Liver (tissue), 9 donors: ENCODE data around the gene HDAC9. TPM values are rescaled to one million over a fixed set of nuclear protein-coding genes. Genes with fewer than 3 reads are reported as not detected.

ENCODE experiments used
- DNase-seq: peaks from one replicate; pipeline ENCODE4 v3.0.0-alpha.2; 2017; ENCODE audit warnings: low spot score
- H3K27ac ChIP-seq, 2 donors: one replicate each; pipeline ENCODE4 v1.7.0; 2013; ENCODE audit warnings: inconsistent platforms in 2 of 2, low read length in 2 of 2, control low read depth in 1 of 2, low read depth in 1 of 2, mild to moderate bottlenecking in 1 of 2
- H3K27me3 ChIP-seq, 4 donors: one replicate each; pipeline versions ENCODE4 v1.6.1 to v1.7.0; 2013; ENCODE audit warnings: low read length in 3 of 4, inconsistent platforms in 1 of 4, mild to moderate bottlenecking in 1 of 4, moderate library complexity in 1 of 4; ENCODE audit not compliant: control insufficient read depth in 4 of 4, insufficient read depth in 4 of 4
- H3K36me3 ChIP-seq, 4 donors: one replicate each; pipeline versions ENCODE4 v1.6.1 to v1.7.0; 2013; ENCODE audit warnings: low read length in 3 of 4, mild to moderate bottlenecking in 3 of 4, low read depth in 1 of 4, moderate library complexity in 1 of 4; ENCODE audit not compliant: control insufficient read depth in 4 of 4, insufficient read depth in 3 of 4
- H3K4me1 ChIP-seq, 4 donors: one replicate each; pipeline versions ENCODE4 v1.6.1 to v1.7.0; 2013; ENCODE audit warnings: low read length in 3 of 4, mild to moderate bottlenecking in 3 of 4, moderate library complexity in 1 of 4; ENCODE audit not compliant: control insufficient read depth in 4 of 4, insufficient read depth in 4 of 4
- H3K4me3 ChIP-seq, 3 donors: one replicate each; pipeline versions ENCODE4 v1.6.1 to v1.7.0; 2013; ENCODE audit warnings: low read length in 3 of 3, control low read depth in 1 of 3, low read depth in 1 of 3, mild to moderate bottlenecking in 1 of 3
- H3K9ac ChIP-seq, 2 donors: one replicate each; pipeline ENCODE4 v1.7.0; 2013; ENCODE audit warnings: low read length in 2 of 2, mild to moderate bottlenecking in 2 of 2, moderate library complexity in 2 of 2, control low read depth in 1 of 2, low read depth in 1 of 2
- H3K9me3 ChIP-seq, 4 donors: one replicate each; pipeline versions ENCODE4 v1.6.1 to v1.7.0; 2013; ENCODE audit warnings: low read length in 3 of 4; ENCODE audit not compliant: control insufficient read depth in 4 of 4
- FOXA1 ChIP-seq: IDR thresholded peaks from 2 replicates; pipeline ENCODE4 v1.6.1; 2016; ENCODE audit warnings: antibody characterized with exemption
- GABPA ChIP-seq, 2 donors: IDR thresholded peaks in 1 of 2; conservative IDR thresholded peaks in 1 of 2; 2 replicates each; pipeline ENCODE4 v1.6.1; 2016; ENCODE audit warnings: antibody characterized with exemption in 2 of 2, mild to moderate bottlenecking in 1 of 2, moderate library complexity in 1 of 2
- HNF4A ChIP-seq, 2 donors: conservative IDR thresholded peaks; 2 replicates each; pipeline ENCODE4 v1.6.1; 2016; ENCODE audit warnings: antibody characterized with exemption in 2 of 2, mild to moderate bottlenecking in 2 of 2
- JUND ChIP-seq, 2 donors: IDR thresholded peaks; 2 replicates each; pipeline ENCODE4 v1.6.1; 2016; ENCODE audit warnings: antibody characterized with exemption in 2 of 2
- NR2F2 ChIP-seq: IDR thresholded peaks from 2 replicates; pipeline ENCODE4 v1.6.1; 2016; ENCODE audit warnings: antibody characterized with exemption
- RAD21 ChIP-seq, 2 donors: IDR thresholded peaks; 2 replicates each; pipeline ENCODE4 v1.6.1; 2016; ENCODE audit warnings: antibody characterized with exemption in 2 of 2, mild to moderate bottlenecking in 2 of 2
- REST ChIP-seq: IDR thresholded peaks from 2 replicates; pipeline ENCODE4 v1.6.1; 2016; ENCODE audit warnings: antibody characterized with exemption, mild to moderate bottlenecking
- RXRA ChIP-seq, 2 donors: IDR thresholded peaks; 2 replicates each; pipeline ENCODE4 v1.6.1; 2017 to 2018; ENCODE audit warnings: antibody characterized with exemption in 2 of 2, mild to moderate bottlenecking in 1 of 2
- TAF1 ChIP-seq: conservative IDR thresholded peaks from 2 replicates; pipeline ENCODE4 v1.6.1; 2016; ENCODE audit warnings: antibody characterized with exemption, mild to moderate bottlenecking
- WGBS: extraction: QIAGEN DNeasy Blood & Tissue Kit; methylation state at CpG from one replicate; pipeline ENCODE4 v1.1.7; 2013; 5-methylcytosine and 5-hydroxymethylcytosine counted together
- polyA plus RNA-seq, 2 donors: library from polyadenylated mRNA; stranded (reverse) in 1 of 2; unstranded in 1 of 2; fragments of 200-250 nt in 1 of 2; fragments of >200 nt in 1 of 2; fragmentation: Nextera tagmentation in 1 of 2; extraction: Ambion mirVana in 1 of 2; gene quantifications; one replicate each; pipeline versions ENCODE4 v1.2.1 to v1.2.3, GENCODE V29; 2013 to 2015
- total RNA-seq, 2 donors: library from RNA; depleted of rRNA; stranded (reverse); fragments of >200 nt; gene quantifications; one replicate each; pipeline ENCODE4 v1.2.3, GENCODE V29; 2014
- TF ChIP-seq, protein P1 (sequence below): fragments of 150-350 bp; IDR thresholded peaks from 2 replicates; pipeline ENCODE4 v1.5.1; 2017; ENCODE audit warnings: improper control_type of control experiment, low read depth, low read length; ENCODE audit not compliant: missing input control
- TF ChIP-seq, protein P2 (sequence below): IDR thresholded peaks from 2 replicates; pipeline ENCODE4 v1.6.1; 2016; ENCODE audit warnings: antibody characterized with exemption
- donor health status: healthy.
- donor health status: healthy.
- donor health status: healthy.
- donor health status: healthy.
- donor health status: healthy.

The HDAC9 gene
- total and polyA plus RNA-seq, 4 donors: 1.0 to 10.1 (median 2.3) TPM

- Histone ChIP-seq H3K4me1 (no peaks in the 10 kb centered on the region), H3K36me3 (no peaks in the 10 kb centered on the region), H3K27ac (no peak overlapping the region), H3K4me3 (no peak overlapping the region), H3K27me3 (no peaks in the 10 kb centered on the region), H3K9ac (no peak overlapping the region), H3K9me3 (no peaks in the 10 kb centered on the region)
- no peak for TF ChIP-seq FOXA1
- no peak for TF ChIP-seq RXRA (IDR thresholded peaks at IDR 0.05)
- TF ChIP-seq, protein P1, sequence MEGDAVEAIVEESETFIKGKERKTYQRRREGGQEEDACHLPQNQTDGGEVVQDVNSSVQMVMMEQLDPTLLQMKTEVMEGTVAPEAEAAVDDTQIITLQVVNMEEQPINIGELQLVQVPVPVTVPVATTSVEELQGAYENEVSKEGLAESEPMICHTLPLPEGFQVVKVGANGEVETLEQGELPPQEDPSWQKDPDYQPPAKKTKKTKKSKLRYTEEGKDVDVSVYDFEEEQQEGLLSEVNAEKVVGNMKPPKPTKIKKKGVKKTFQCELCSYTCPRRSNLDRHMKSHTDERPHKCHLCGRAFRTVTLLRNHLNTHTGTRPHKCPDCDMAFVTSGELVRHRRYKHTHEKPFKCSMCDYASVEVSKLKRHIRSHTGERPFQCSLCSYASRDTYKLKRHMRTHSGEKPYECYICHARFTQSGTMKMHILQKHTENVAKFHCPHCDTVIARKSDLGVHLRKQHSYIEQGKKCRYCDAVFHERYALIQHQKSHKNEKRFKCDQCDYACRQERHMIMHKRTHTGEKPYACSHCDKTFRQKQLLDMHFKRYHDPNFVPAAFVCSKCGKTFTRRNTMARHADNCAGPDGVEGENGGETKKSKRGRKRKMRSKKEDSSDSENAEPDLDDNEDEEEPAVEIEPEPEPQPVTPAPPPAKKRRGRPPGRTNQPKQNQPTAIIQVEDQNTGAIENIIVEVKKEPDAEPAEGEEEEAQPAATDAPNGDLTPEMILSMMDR: no peak
- DNase-seq: no peak
- 85% methylated on average over 3 of the region's 3 CpGs for WGBS
Measured at GRCh38 chr7:18461785-18462467, 33.6 kb upstream of the HDAC9 start.

GRCh38 chr7:18464830-18465229 lies 30.7 kb upstream of the HDAC9 start:
- H3K27ac ChIP-seq: no peak overlapping the region
- no peaks in the 10 kb centered on the region for H3K27me3 ChIP-seq
- TF ChIP-seq RXRA (IDR thresholded peaks at IDR 0.05) (no peak), JUND (IDR thresholded peaks at IDR 0.05) (no peak), RAD21 (IDR thresholded peaks at IDR 0.05) (no peak), HNF4A (conservative IDR thresholded peaks at IDR 0.05) (no peak), REST (no peak), NR2F2 (no peak), TAF1 (no peak), GABPA (IDR thresholded peaks at IDR 0.05 in 1 of 2, conservative IDR thresholded peaks at IDR 0.05 in 1 of 2) (no peak)
- TF ChIP-seq, protein P2, sequence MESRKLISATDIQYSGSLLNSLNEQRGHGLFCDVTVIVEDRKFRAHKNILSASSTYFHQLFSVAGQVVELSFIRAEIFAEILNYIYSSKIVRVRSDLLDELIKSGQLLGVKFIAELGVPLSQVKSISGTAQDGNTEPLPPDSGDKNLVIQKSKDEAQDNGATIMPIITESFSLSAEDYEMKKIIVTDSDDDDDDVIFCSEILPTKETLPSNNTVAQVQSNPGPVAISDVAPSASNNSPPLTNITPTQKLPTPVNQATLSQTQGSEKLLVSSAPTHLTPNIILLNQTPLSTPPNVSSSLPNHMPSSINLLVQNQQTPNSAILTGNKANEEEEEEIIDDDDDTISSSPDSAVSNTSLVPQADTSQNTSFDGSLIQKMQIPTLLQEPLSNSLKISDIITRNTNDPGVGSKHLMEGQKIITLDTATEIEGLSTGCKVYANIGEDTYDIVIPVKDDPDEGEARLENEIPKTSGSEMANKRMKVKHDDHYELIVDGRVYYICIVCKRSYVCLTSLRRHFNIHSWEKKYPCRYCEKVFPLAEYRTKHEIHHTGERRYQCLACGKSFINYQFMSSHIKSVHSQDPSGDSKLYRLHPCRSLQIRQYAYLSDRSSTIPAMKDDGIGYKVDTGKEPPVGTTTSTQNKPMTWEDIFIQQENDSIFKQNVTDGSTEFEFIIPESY: no peak
- TF ChIP-seq, protein P1: no peak
- no peaks in the 10 kb centered on the region for H3K9me3 ChIP-seq
- H3K36me3 ChIP-seq: no peaks in the 10 kb centered on the region
- H3K4me3 ChIP-seq: no peak overlapping the region
- no peak overlapping the region for H3K9ac ChIP-seq
- H3K4me1 ChIP-seq: peaks cover 0 to 3% (median 0%) of the 10 kb centered on the region in 4 donors
- no peak for DNase-seq
- 95% methylated on average over 1 of the region's 1 CpG for WGBS
